Measurements from ENCODE around the gene ARHGEF17.

DNA sequence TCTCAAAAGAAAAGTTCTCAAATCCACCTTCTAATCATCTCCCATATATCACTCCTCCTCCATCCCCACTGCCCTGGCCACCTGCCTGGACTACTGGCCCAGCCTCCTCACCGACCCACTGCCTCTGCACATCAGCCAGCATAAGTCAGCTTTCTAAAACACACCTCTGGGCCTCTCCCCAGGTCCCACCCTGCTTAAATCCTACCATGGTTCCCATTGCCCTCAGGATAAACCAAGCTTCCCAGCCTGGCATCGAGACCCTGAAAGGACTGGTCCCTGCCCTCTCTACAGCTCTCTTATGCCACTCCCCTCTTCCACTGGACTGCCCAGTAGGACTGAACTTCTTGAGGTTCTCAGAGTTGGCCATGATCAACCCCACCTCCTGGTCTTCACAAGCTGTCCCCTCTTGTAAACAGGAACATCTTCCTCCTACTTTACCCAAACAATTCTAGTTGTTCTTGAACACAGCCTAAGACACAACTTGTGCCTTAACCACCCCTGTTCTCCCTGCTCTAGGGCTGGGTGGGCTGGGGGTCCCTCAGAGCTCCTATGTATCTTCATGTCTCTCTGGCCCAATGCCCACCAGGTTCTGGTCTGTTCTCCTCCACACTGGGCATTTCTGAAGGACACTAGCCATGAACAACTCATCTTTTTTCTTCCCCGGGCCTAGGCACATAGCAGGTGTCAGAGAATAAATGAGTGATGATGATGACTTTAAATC lies 48.5 kb upstream of the ARHGEF17 start:
- TF ChIP-seq, protein P1, sequence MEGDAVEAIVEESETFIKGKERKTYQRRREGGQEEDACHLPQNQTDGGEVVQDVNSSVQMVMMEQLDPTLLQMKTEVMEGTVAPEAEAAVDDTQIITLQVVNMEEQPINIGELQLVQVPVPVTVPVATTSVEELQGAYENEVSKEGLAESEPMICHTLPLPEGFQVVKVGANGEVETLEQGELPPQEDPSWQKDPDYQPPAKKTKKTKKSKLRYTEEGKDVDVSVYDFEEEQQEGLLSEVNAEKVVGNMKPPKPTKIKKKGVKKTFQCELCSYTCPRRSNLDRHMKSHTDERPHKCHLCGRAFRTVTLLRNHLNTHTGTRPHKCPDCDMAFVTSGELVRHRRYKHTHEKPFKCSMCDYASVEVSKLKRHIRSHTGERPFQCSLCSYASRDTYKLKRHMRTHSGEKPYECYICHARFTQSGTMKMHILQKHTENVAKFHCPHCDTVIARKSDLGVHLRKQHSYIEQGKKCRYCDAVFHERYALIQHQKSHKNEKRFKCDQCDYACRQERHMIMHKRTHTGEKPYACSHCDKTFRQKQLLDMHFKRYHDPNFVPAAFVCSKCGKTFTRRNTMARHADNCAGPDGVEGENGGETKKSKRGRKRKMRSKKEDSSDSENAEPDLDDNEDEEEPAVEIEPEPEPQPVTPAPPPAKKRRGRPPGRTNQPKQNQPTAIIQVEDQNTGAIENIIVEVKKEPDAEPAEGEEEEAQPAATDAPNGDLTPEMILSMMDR (IDR thresholded peaks at IDR 0.05; ENCODE audit: low read depth, low read length, missing input control): no peak
- TF ChIP-seq JUND (IDR thresholded peaks at IDR 0.05): no peak
- no peak for TF ChIP-seq YY1 (IDR thresholded peaks at IDR 0.05)
- TF ChIP-seq, protein P2, sequence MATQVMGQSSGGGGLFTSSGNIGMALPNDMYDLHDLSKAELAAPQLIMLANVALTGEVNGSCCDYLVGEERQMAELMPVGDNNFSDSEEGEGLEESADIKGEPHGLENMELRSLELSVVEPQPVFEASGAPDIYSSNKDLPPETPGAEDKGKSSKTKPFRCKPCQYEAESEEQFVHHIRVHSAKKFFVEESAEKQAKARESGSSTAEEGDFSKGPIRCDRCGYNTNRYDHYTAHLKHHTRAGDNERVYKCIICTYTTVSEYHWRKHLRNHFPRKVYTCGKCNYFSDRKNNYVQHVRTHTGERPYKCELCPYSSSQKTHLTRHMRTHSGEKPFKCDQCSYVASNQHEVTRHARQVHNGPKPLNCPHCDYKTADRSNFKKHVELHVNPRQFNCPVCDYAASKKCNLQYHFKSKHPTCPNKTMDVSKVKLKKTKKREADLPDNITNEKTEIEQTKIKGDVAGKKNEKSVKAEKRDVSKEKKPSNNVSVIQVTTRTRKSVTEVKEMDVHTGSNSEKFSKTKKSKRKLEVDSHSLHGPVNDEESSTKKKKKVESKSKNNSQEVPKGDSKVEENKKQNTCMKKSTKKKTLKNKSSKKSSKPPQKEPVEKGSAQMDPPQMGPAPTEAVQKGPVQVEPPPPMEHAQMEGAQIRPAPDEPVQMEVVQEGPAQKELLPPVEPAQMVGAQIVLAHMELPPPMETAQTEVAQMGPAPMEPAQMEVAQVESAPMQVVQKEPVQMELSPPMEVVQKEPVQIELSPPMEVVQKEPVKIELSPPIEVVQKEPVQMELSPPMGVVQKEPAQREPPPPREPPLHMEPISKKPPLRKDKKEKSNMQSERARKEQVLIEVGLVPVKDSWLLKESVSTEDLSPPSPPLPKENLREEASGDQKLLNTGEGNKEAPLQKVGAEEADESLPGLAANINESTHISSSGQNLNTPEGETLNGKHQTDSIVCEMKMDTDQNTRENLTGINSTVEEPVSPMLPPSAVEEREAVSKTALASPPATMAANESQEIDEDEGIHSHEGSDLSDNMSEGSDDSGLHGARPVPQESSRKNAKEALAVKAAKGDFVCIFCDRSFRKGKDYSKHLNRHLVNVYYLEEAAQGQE (IDR thresholded peaks at IDR 0.05): no peak
- TF ChIP-seq SP1 (IDR thresholded peaks at IDR 0.05): no peak
- no peak for TF ChIP-seq GABPA (IDR thresholded peaks at IDR 0.05 in 1 of 2, conservative IDR thresholded peaks at IDR 0.05 in 1 of 2)
- no peak for TF ChIP-seq TAF1 (conservative IDR thresholded peaks at IDR 0.05)

All from liver (tissue), 3 donors.